KG1 (cell line): ENCODE measurements around the gene TECPR1.

Source experiments
- DNase-seq: peaks from one replicate; lab custom pipeline; 2025; lab: John Stamatoyannopoulos, UW

Gene TECPR1

GRCh38 chr7:98283127-98283886 lies 31.3 kb upstream of the TECPR1 start:
- no peak for DNase-seq

DNA sequence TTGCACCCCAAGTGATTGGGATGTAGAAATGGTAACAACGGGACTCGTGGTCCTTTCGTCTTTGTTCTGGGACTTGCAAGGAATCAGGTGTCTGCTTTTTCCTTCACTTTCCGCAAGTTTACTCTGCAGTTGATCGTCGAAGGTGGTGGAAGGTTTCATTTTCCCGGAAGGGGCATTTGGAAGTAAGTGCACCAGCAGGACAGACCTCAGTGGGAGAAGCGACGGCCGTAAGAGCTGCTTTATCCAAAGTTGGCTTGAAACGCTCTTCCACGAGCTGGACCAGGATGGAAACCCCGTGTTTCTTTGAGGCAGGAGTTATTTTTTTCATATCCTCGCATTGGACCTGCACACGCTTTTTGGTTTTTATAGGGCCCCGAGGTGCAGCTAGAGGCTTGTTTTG lies 30.7 kb upstream of the TECPR1 start:
- no peak for DNase-seq

GRCh38 chr7:98281757-98282606 lies 29.9 kb upstream of the TECPR1 start:
- no peak for DNase-seq

DNA sequence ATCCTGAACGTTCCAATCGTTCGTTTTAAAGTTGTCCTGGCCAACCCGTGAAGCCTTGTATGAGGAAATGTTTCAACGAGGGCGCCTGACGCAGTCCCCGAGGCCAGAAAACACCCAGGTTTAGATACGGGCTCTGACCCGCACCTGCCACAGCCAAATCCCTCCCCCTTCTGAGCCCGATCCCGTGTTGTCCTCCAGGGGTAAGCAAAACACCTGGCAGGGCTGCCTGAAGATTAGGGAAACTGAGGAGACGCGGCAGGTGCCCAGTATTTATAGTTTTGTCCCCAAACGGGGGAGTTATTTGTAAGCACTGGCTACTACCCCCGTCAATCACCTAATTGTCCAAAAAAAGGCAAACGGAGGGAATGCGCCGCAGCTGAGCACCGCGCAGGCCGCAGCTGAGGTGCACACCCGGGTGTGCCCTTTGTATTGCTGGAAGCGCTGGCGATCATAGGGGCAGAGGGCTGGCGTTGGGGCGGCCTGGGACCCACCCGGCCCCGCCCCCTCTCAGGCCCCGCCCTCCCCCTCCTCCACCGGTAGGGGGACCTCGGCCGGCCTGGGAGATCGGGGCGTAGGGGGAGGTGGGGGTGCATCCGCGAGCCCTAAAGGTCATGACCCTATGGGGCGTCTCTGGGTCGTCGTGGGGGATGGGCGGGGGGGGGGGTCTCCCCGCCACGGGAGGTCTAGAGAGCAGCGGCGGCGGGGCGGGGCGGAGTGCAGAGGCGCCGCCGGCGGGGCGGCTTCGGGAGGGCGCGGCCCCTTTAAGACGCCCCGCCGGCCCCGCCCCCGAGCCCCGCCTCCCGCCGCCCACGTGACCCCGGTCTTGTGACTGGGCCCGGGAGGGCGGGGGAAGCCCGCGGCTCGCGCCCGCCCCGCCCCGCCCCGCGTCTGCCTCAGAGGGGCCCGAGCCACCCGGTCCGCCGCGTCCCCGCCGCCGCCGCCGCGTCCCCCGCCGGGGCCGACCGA lies 29.0 kb upstream of the TECPR1 start, which contains the start of gene BRI3:
TSS of gene BRI3 (plus strand) at position 896 of the 966 bp plus-strand sequence. CDS start 110 bp downstream, outside the sequence.
- no peak for DNase-seq

GRCh38 chr7:98280296-98280695 lies 28.3 kb upstream of the TECPR1 start:
- no peak for DNase-seq

GRCh38 chr7:98278936-98279335 lies 26.9 kb upstream of the TECPR1 start:
- DNase-seq, result no peak

DNA sequence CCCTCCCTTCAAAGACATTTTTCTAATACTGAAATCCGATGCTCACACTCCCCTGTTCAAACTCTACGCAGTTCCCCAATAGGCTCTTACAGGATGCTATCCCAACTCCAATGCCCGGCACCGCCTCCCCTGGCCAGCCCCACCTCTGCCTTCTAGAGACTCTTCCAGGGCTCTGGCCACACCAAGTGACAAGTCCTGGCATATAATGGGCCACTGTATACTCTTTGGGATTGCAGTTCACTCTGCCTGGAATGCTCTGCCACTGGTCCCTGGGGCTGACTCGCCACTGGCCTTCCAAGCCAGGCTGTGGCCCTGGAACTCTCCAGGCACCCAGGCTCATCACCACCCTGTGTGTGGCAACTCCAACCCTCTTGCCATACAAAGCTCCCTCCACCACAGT lies 26.4 kb upstream of the TECPR1 start:
- DNase-seq, result no peak

GRCh38 chr7:98276241-98276761 lies 24.3 kb upstream of the TECPR1 start:
- DNase-seq, result no peak

DNA sequence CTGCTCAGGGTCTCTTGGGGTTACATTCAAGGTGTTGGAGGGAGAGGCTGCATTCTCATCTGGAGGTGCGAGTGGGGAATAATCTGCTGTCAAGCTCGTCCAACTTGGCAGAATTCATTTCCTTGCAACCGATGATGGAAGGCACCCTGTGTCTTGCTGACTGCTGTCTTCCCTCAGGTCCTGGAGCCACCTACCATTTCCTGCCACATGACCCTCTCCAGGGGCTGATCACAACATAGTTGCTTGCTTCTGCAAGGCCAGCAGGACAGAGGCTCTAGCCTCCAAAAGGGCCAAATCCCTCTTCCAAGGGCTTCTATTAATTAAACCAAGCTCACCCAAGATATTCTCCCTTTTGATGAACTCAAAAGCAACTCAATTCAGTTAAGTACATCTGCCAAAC lies 15.3 kb upstream of the TECPR1 start:
- no peak for DNase-seq

DNA sequence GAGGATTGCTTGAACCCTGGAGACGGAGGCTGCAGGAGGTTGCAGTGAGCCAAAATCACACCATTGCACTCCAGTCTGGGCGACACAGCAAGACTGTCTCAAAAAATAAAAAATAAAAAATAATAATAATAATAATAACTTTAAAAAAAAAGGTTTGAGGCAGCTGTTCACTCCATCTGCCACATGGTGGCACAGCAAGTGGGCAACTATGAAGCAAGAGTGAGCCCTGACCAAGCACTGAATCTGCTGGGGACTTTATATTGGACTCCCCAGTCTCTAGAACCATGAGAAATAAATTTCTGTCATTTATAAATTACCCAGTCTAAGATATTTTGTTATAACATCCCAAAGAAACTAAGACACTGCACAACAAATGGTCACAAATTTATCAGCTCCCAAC lies 14.8 kb upstream of the TECPR1 start:
- no peak for DNase-seq

DNA sequence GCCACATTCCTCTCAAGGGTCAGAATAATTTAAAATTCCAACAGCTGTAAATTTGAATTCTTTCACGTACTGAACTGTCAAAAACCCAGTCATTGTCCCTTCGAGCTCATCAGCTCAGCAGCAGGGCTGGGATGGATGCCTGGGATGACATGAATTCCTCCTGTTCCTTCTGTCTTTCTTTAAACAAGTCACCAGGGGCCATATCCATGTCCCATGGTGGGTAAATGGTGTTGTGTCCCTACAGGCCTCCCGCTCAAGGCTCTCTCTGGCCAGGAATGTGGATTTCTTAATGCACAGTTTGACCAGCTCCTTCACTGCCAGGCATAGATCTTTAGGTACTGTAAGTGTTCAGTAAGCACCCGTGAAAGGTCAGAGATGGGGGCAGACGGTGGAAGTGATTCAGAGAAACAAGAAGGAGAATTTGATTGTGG lies 13.8 kb upstream of the TECPR1 start:
- no peak for DNase-seq

DNA sequence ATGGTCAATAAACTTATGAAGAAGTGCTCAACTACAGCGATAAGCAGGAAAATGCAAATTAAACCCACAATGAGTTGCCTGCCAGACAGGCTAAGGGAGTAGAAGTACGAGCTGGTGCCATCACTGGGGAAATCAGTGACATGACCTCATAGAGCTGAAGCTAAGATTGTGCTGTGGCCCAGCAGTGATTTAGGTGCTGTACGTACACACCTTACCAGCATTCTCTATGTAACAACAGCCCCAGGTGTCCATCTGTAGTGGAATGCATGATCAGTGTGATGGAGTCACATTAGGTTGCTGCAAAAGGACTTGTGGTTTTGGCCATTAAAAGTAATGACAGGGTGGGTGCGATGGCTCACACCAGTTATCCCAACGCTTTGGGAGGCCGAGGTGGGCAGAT lies 5.7 kb upstream of the TECPR1 start:
- DNase-seq, result no peak

DNA sequence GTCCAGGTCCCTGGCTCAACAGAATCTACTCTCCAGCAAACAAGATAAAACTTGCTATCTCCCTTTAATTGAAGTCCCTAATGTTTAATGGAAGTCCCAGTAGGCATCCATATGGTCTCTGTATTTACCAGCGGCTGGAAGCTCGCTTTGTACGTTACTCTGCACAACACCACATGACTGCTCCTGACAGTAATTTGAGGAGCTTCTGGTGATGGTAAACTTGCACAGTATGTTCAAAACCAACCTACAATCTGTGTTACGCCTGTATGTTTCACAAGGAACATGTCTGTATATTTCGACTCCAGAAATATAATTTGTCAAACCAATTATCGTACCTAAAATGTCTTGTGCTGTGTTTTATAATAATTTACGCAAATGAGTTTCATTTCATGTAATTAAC lies 4.4 kb upstream of the TECPR1 start:
- DNase-seq, result no peak

GRCh38 chr7:98254951-98255610 lies 3.0 kb upstream of the TECPR1 start:
- no peak for DNase-seq

DNA sequence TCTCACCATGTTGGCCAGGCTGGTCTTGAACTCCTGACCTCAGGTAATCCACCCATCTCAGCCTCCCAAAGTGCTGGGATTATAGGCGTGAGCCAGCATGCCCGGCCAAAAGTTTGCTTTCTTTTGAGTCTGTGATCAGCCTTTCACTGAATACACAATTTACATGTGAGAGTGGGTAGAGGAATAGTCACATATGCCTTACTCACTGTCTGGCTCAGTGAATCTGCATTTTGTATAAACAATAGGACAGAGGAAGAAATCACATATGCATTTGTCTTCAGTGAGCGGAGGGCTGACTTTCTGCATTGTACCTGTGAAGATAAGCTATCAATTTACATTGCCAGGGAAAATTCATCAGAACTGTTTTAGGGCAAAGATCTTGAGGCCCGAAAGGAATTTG lies 2.5 kb upstream of the TECPR1 start:
- no peak for DNase-seq

DNA sequence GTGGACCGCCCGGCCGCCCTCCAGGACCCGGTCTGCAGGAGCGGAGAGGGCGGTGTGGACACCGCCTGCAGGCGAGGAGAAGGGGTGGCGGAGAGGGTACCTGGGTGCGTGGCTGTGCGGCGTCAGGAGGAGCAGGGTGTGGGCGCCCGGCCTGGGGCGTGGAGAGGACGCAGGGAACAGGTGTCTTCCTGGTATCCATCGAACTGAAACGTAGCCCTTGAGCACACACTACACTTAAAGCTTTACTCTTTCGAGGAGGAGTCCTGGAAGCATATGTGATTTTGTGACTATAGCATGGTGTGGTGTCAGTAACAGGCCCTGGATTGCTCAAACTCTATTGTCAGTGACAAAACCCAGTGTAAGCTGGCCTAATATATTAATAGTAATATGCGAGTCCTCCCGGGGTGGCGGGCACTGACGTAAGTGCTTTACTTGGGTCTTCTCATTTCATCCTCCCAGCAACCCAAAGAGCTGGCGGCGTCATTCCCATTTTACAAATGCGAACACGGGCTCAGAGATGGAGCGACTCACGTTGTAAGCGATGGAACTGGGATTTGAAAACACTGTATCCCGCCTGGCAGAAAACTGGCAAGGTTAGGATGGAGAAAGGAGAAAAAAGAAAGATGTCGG lies 508 bp upstream of the TECPR1 start:
- no peak for DNase-seq

DNA sequence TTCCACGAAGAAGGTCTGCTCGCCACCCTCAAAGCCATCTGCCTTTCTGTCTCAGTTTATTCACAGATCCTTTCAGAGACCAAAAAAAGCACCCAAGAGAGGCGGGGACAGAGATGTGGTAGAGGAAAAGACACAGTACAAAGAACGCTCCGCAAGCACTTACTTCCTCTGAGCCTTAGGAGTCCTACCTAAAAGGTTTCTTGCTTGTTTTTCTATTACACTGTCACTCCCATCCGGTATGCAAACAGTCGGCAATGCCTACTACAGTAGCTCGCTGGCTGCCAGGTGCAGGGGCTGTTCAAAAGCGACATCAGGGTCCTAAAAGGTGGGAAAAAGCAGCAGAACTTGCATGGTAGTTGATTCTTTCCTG lies 816 bp downstream of the TECPR1 start:
- no peak for DNase-seq

DNA sequence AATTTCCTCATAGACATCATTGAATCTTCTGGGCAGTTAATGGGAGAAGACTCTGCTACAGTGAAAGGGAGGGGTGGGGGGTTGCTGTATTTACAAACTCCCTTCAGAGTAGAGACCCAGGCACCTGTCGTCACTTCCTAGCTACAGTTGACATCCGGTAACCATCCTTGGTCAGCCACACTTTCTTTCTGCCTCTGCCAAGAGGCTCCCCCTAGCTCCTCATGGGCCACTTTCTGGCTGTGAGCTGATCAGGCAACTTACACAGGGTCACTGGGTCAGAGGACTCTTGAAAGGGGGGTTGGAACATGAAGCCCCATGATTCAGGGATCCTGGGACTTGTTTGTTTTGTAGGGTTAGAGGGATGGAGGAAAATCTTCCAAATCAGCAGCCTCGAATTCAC lies 1.2 kb downstream of the TECPR1 start:
- DNase-seq, result no peak

GRCh38 chr7:98249106-98249505 lies 2.9 kb downstream of the TECPR1 start:
- no peak for DNase-seq

GRCh38 chr7:98248156-98248555 lies 3.9 kb downstream of the TECPR1 start:
- DNase-seq, result no peak

DNA sequence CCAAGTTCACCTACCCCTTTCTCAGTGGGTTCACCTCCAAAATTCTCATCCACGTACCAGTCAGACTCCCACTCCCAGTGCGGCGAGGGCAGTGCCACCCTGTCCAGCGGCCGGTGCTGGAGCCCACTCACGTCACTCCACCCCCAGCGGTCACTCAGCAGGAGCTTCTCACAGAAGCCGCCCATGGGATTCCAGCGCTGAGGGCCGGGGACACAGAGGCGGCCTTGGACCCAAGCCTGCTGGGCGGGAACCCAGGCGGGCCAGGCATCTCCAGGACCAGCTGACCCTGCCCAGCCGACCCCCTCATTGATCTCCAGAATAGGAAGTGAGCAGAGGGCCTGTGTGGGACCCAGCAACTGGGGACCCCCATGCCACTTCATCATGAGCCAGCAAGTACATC lies 7.2 kb downstream of the TECPR1 start:
- DNase-seq, result no peak
